Stimulated activated CD8-positive, alpha-beta memory T cell treated with anti-CD3 and anti-CD28 coated beads, Interleukin-2, amount 100 ng/mL, for 48 hours (primary cell): Measurements from ENCODE around the gene DCDC2C.

Experiments used
- DNase-seq, 2 donors: peaks; one replicate each; pipeline ENCODE4 v3.0.0-alpha.2; 2020; ENCODE audit warnings: low read depth in 2 of 2

The DCDC2C gene

GRCh38 chr2:3743951-3744555, 40.7 kb downstream of the DCDC2C start:
- no peak for DNase-seq

- no peak for DNase-seq
Observed at GRCh38 chr2:3745920-3746319, 42.5 kb downstream of the DCDC2C start.

GRCh38 chr2:3747032-3747654, 43.8 kb downstream of the DCDC2C start:
- DNase-seq: no peak

- no peak for DNase-seq
Observed at GRCh38 chr2:3747826-3748225, 44.5 kb downstream of the DCDC2C start.

- no peak for DNase-seq
Observed at GRCh38 chr2:3749201-3749600, 45.8 kb downstream of the DCDC2C start.

- no peak for DNase-seq
Observed at GRCh38 chr2:3751251-3751650, 47.9 kb downstream of the DCDC2C start.

GRCh38 chr2:3751806-3752205, 48.4 kb downstream of the DCDC2C start:
- DNase-seq: no peak

- no peak for DNase-seq
Observed at GRCh38 chr2:3752376-3752775, 49.0 kb downstream of the DCDC2C start.

- DNase-seq: no peak
Observed at GRCh38 chr2:3753561-3753960, 50.2 kb downstream of the DCDC2C start.

- no peak for DNase-seq
Observed at GRCh38 chr2:3754280-3754679, 50.9 kb downstream of the DCDC2C start.

GRCh38 chr2:3754795-3755194, 51.4 kb downstream of the DCDC2C start:
- DNase-seq: no peak

- DNase-seq: no peak
Observed at GRCh38 chr2:3755277-3755676, 51.9 kb downstream of the DCDC2C start.

- DNase-seq: no peak
Observed at GRCh38 chr2:3756306-3756705, 52.9 kb downstream of the DCDC2C start.

- no peak for DNase-seq
Observed at GRCh38 chr2:3758906-3759305, 55.5 kb downstream of the DCDC2C start.

GRCh38 chr2:3759331-3759730, 56.0 kb downstream of the DCDC2C start:
- DNase-seq: no peak

GRCh38 chr2:3759761-3760160, 56.4 kb downstream of the DCDC2C start:
- no peak for DNase-seq

- no peak for DNase-seq
Observed at GRCh38 chr2:3761272-3761671, 57.9 kb downstream of the DCDC2C start.

GRCh38 chr2:3762771-3763447, 59.5 kb downstream of the DCDC2C start:
- no peak for DNase-seq

- no peak for DNase-seq
Observed at GRCh38 chr2:3766824-3767223, 63.4 kb downstream of the DCDC2C start.

- no peak for DNase-seq
Observed at GRCh38 chr2:3768960-3769765, 65.8 kb downstream of the DCDC2C start.

GRCh38 chr2:3769766-3770165, 66.4 kb downstream of the DCDC2C start:
- no peak for DNase-seq

- no peak for DNase-seq
Observed at GRCh38 chr2:3770724-3771415, 67.5 kb downstream of the DCDC2C start.
